DMS53 treated with DMSO at 0.1 percent for 48 hours (cell line): ENCODE measurements around the gene ABCA10.
"Not testable (repeated sequence)": the region's sequence is repeated elsewhere in the genome, so short reads cannot be mapped to it uniquely, and the experiment has no call there.

ENCODE experiments used
- DNase-seq: peaks from one replicate; lab custom pipeline; 2025; ENCODE audit not compliant: unreplicated experiment; lab: John Stamatoyannopoulos, UW

The ABCA10 gene

GRCh38 chr17:69173118-69173517 is 55.5 kb downstream of the ABCA10 start:
- no peak for DNase-seq

DNA sequence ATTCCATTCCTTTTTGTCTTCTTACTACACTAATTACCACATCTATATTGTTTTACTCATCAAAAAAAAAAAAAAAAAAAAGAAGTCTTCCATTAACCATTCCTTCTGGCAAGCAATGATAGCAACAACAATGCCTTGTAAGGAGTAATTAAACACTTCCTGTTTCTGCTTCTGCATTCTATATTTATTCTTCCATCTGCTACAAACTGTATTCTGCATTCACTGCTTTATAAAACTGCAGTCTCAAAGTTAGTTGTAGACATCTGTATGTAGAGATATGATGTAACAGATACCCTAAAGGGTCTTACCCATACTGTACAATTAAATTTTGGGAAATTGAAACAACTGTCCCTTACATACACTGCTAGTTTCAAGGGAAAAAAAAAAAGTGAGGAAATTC is 58.2 kb downstream of the ABCA10 start:
- no peak for DNase-seq

DNA sequence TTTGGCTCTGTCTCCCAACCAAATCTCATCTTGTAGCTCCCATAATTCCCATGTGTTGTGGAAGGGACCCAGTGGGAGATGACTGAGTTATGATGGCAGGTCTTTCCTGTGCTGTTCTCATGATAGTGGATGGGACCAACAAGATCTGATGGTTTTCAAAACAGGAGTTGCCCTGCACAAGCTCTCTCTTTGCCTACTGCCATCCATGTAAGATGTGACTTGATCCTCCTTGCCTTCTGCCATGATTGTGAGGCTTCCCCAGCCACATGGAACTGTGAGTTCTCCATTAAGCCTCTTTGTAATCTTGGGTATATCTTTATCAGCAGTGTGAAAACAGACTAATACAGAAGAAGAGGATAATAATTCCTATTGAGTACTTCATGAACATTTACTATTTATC is 60.0 kb downstream of the ABCA10 start:
- DNase-seq: not testable (repeated sequence)

- DNase-seq: no peak
Observed at GRCh38 chr17:69166957-69167356, 61.7 kb downstream of the ABCA10 start.

DNA sequence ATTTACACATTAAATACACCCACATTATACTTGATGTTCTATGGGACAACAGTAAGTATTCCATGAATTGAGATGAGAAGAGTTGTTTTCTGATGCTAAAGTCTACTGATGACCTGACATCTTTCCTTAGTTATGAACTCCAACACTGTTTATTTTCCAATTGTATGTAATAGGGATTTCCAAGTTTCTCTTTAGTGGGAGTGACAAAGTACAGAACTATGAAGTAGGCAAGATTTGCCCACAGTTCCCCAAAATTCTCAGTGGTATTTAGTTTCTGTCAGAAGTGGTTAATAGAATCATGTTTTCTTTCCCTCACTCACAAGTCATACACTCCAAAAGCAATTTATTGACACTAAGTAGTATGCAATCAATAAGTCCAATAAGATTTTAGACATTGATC is 64.4 kb downstream of the ABCA10 start:
- no peak for DNase-seq

- no peak for DNase-seq
Observed at GRCh38 chr17:69159418-69159817, 69.2 kb downstream of the ABCA10 start.

- DNase-seq: no peak
Observed at GRCh38 chr17:69154267-69154666, 74.4 kb downstream of the ABCA10 start.

GRCh38 chr17:69150333-69150732 is 78.3 kb downstream of the ABCA10 start:
- no peak for DNase-seq

DNA sequence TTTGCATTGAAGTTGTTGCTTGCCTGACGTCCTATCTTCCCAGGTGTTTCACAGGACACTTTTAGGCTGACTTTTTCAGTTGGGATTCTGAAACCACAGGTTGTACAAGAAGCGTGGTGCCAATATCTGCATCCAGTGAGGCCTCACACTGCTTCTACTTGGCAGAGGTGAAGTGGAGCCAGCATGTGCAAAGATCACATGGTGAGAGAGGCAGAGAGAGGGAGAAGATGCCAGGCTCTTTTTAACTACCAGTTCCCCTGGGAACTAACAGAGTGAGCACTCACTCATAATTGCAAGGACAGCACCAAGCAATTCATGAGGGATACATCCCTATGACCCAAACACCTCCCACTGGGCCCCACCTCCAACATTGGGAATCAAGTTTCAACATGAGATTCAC is 81.2 kb downstream of the ABCA10 start:
- DNase-seq: no peak

DNA sequence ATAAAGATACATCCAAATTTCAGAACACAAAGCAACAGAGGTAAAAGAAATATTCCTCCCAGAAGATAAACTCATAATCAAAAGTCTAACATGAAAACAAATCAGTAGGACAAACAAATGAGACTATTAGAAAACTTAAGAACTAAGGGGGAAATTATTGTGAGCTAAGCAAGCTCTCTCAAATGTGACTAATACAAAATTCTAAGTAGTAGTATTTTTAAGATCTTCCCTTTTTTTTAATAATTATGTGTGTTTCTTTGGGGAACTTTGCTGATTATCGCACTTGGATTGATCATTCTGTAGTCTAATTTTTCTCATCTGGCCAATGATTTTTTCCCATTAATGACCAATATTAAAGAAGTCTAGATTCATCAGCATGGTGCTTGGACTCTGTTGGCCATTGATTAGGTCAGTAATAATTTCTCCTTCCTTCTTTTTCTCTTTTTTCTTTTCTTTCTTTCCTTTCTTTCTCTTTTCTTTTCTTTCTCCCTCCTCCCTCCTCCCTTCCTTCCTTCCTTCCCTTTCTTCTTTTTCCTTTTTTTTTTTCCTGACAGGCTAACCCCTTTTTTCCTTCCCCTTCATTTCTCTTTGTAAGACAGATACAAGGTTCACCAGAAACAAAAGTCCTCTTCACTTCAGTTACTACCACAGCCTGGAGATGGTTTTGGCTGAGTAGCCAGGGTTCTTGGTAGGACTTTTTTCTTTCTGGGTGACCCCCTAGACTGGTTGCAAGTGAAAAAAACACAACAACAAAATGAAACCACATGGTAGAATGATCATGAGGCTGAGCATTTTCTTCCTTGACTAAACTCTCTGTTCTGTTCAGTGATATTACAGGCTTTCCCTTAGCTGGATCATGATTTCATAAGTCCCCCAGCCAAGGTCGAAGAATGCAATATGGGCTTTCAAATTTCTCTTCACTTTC is 84.0 kb downstream of the ABCA10 start:
- no peak for DNase-seq

- DNase-seq: no peak
Observed at GRCh38 chr17:69143683-69144231, 84.9 kb downstream of the ABCA10 start.

- no peak for DNase-seq
Observed at GRCh38 chr17:69143151-69143550, 85.5 kb downstream of the ABCA10 start.

GRCh38 chr17:69142175-69142802 is 86.3 kb downstream of the ABCA10 start:
- no peak for DNase-seq

DNA sequence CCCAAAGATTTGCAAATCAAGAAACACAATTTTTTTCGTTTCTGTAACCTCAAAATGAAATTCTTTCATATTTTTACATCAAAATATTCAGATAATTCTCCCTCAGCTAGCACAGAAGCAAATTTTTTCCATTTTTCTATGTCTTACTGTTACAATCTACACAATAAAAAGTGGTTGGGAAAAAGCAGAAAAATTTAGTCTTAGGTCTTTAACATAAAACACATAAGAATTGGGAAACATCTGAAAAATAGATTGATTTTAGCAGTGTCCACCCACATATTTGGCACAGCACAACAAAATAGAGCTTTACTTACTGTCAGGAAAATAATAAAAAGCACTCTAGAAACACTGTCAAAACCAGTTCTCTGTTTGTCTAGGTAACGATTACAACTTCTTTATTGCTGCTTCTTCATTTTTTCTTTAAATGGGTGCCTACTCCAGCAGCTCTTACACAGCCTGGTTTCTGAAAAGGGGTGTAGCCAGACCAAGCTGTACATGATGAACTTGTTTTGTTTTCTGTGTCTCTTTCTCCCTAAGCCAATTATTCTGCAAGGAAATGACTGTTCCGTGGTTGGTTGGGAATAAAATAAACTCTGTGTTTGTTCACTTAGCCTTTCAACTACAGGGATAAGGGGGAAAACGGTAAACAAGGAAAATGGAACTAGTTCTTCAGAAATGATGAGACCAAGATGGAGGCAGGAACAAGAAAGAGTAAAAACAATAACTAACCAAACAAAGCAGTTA is 87.0 kb downstream of the ABCA10 start, which contains the start of gene ABCA6:
TSS of gene ABCA6 (minus strand) at position 465 of the 744 bp plus-strand sequence. CDS start 1,192 bp downstream, outside the sequence.
- DNase-seq: no peak

- no peak for DNase-seq
Observed at GRCh38 chr17:69134112-69134511, 94.5 kb downstream of the ABCA10 start.

DNA sequence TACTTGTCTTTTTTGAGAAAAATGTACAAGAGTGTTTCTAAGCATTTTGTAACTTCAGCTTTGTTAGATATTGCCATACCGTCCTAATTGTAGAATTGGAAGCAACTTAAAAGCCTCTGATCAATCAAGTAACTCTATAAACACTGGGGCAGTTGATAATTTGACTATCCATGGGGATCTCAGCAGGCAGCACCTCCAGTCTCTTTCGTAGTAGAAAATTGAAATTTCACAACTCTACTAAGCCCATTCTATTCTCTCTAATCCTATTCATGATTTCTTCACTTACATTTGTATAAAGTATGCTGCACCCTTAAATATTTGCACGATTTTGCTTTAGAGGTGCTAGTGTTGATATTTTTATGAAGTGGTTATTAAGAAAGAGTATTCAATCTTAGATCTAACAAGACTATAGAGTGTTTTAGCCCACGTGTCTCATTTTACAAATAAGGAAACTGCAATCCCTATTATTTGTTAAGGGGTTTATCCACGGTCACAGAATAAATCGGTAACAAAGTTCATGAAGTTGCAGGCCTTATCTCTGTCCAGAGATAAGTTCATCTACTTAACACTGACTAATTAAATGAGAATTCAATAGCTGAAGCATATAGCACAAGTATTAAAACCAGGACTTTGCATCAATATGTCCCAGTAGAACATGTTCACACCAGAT is 97.9 kb downstream of the ABCA10 start:
- no peak for DNase-seq

GRCh38 chr17:69123626-69124025 is 105.0 kb downstream of the ABCA10 start:
- no peak for DNase-seq

GRCh38 chr17:69122065-69122464 is 106.6 kb downstream of the ABCA10 start:
- DNase-seq: no peak

DNA sequence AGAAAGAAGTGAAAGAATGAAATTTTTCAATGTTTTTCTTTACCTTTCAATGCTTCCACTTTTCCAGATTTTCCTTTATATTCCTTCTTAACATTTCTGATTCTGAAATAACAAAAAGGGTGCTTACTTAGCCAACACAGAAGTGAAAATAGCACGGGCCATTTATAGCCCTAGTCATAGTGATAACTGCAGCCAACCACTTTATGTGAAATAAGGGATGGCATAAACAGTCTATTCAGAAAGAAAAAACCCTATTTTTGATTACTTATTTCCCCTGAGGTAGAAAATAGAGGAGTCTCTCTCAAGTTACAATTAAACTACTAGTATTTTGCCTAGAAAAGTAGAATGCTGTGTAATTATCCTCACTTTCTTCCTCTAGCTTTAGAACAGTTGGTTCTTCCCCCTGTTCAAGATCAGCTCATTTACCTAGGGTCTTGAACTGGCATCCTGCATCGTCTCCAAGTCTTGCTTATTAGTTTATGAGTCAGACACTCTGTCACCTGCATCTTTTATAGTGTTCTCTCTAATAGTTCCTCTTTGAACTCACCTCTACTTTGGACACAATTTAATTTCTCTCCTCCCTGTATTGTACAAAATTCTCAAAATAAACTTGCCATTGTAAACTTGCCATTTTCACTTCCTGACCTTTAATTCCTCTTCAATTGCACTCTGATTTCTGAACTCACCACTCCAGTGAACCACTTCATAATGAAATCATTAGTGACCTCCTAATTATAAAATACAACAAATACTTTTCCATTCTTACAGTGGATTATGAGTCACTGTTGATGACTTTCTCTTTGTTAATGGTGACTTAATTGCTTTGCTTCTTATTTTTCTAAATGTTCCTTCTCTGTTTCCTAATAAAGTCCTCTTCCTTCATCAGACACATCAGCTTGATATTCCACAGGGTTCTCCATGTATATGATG is 110.5 kb downstream of the ABCA10 start:
- DNase-seq: no peak

DNA sequence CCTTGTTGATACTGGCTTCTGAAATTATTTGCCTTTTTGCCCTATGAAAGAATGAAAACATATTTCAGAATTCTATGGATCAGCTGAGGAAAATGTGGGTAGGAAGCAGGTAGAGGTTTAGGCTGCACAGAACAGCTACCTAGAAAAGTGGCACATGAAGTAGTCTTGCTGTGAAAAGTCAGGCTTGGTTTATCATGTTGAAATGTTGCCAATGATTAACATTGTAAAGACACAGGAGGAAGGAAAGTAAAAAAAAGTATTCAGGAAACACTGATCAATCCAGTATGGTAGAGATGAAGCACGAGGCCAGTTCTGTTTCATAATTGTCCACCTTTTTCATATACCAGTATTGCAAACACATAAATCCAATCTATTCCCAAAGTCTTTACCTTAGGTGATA is 116.8 kb downstream of the ABCA10 start:
- DNase-seq: no peak
